IPS-18c (cell line): ENCODE data around the gene WDR1.
A peak's percentile ranks its signal among the peaks of the same experiment; 100 is the strongest.

ENCODE experiments used
- H3K4me3 ChIP-seq: 2 replicates; pipeline ENCODE4 v1.7.0; 2013; ENCODE audit warnings: low read depth, mild to moderate bottlenecking, low read length, moderate library complexity; ENCODE audit not compliant: insufficient read depth
- H3K9me3 ChIP-seq: one replicate; pipeline ENCODE4 v1.6.1; 2013; ENCODE audit warnings: mild to moderate bottlenecking, low read length, moderate library complexity; ENCODE audit not compliant: control insufficient read depth, insufficient read depth

Gene WDR1

DNA sequence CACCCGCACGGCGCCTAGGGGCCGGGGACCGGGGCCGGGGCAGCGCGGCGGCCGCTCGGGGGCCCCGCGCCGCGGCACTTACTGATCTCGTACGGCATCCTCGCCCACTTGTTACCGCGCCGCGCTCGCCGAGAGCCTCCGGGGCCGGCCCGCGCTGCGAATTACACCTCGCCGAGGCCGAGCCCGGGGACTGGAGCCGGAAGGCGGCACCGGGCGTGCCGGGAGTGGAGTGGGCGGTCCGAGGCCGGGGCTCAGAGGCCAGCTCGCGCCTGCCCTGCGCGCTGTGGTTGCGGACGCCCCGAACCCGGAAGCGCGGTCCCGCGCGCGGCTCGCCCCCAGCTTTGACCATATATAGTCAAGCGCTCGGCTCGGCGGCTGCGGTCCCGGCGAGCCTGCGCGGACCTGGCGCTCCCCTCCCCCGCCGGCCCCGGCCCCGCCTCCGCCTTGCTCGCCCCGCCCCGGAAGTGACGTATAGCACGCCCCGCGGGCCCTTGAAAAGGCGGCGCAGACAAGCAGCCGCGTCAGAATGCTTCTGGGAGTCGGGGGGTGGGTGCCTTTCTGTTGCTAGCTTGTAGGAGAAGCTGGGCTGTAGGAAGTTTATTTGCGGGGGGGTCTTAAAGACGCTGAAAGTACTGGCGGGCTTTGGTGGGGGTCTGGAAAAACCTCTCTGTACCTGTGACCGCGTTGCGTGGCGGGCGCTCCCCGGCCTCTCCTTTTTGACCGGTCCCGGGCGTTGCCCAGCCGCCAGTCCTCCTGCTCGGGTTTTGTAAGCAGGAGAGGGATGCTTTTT, at the start of gene WDR1:
WDR1 (minus strand) TSS at position 231 of the 790 bp plus-strand sequence; CDS start at position 98, 133 bp downstream.
- H3K4me3 ChIP-seq, result peak within 1 kb of the TSS; percentile 87
- H3K9me3 ChIP-seq, result no peaks in the 10 kb centered on the region

- Histone ChIP-seq H3K4me3 (no peak overlapping the region), H3K9me3 (no peaks in the 10 kb centered on the region)
Observed at GRCh38 chr4:10164877-10165283, 48.3 kb upstream of the WDR1 start.

DNA sequence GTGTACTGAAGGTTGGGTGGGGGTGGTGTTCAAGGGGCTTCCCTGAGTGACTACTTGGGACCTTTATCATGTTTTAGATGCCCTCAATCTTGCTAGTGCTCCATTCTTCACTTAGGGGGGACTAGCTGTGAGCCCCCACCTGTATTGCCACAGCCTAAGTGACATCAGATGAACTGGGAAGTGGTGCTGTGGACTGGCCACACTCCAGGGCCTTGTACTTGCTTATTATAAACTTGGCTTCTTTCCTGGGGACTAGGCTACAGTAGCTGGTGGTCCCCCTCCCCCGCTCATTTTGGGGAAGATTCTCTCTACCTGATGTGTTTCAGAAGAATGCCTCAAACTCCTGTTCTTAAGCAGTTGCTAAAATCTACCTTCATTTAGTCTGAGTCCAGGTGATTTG, 46.7 kb upstream of the WDR1 start:
- H3K9me3 ChIP-seq, result no peaks in the 10 kb centered on the region
- H3K4me3 ChIP-seq, result no peak overlapping the region

DNA sequence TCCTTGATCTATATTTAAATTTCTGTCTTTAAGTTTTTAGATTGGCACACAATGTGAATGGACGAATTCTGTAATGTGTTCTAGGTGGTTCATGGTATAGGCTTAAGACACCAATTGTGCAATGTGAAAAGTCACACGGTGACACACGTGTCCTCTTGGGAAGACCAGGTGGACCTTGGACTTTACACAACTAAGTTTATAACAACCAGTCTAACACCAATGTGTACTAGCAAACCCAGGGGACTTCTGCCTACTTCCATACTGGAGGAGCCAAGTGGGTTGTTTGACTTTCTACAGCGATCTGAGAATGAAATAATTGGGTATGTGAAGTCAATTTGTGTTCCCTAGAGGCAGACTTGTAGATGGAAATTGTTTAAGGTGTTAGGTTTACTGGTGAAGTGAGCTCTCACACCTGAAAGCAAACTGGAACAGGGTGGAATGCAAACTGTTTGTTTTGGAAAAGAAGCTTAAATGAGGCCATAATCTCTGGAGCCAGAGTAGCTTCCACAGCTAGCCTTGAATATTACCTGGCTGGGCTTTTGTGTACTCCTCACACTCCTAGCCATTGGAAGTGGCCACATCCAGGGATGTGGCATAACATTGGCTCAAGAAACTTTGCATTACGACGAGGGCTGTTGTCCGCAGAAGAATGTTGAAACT, 45.9 kb upstream of the WDR1 start:
- Histone ChIP-seq H3K9me3 (no peaks in the 10 kb centered on the region), H3K4me3 (no peak overlapping the region)

DNA sequence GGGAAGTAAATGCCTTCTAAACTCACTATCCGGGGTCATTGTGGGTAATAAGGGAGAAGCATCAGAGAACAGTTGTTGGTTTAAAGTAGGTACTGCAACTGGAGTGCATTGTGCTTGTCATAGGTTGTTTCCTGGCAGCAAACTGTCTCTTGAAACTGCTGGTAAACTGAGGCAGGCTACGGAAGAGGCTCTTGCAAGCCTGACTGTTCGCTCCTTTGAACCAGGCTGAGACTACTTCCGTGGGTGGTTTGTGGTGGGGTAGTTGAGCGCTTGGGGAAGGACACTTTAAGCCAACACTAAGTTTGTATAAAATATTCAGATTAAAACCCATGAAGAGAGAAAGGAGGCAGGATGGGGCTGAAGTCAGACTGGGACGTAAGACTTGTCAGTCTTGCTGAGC, 45.2 kb upstream of the WDR1 start:
- no peak overlapping the region for H3K4me3 ChIP-seq
- no peaks in the 10 kb centered on the region for H3K9me3 ChIP-seq

DNA sequence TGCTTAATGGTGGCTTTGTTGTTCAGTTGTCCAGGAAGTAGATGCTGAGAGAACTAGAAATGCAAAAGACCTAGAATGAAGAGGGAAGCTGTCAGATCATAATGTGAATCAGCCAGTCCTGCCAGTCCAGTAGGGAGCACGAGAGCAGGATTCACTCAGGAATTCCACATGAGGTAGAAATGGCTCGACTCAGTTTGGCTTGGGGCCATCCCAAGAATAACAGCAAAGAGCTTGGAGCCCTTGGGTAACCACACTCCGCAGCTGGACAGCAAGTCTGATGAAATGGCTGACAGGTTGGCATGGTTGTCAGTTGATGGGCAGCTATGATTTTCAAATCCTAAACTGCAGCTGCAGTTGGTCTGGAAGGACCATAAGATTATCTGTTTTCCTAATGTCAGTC, 44.5 kb upstream of the WDR1 start:
- Histone ChIP-seq H3K9me3 (no peaks in the 10 kb centered on the region), H3K4me3 (no peak overlapping the region)

DNA sequence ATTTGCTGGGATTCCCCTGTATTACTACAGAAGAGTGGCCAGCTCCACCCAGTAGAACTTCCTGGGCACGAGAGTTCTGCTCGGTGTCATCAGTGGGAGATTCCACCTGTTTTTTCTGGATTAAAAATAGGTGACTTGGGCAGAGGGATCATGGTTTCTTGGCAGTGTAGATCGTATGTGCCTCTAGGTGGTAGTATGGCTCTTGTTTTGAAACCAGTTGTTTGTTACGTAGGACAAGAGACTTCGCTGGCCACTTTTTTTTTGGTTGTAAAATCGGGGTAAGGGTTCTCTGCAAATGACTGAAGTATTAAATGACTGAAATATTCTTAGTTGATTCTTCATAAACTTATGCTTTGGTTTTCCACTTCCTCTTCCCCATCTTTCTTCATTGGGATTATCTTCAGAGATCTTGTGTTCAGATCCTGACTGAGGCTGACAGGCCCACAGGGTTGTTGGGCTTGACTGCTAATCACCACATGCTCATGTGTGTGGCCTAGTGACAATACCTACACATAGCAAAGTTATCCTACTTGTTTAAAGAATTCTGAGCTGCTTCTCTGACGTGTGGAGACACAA, 43.8 kb upstream of the WDR1 start:
- H3K9me3 ChIP-seq, result no peaks in the 10 kb centered on the region
- H3K4me3 ChIP-seq, result no peak overlapping the region

DNA sequence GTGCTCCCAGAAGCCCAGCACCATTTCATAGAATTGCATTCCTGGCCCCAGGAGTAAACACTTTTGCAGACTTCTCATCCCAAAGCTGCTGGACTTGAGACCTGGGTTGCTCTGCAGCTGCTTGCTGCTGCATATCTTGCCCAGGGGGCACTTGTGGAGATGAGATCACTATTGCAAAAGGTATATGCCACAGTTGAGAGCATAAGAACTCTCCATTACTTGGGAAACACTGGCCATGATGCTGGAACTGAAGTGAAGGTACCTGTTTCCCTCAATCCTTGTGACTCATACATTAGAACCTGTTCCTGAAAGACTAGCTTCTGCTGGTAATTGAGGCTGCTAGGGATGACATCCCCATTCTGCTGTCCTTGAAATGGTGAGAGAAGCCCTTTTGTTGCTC, 43.1 kb upstream of the WDR1 start:
- no peaks in the 10 kb centered on the region for H3K9me3 ChIP-seq

DNA sequence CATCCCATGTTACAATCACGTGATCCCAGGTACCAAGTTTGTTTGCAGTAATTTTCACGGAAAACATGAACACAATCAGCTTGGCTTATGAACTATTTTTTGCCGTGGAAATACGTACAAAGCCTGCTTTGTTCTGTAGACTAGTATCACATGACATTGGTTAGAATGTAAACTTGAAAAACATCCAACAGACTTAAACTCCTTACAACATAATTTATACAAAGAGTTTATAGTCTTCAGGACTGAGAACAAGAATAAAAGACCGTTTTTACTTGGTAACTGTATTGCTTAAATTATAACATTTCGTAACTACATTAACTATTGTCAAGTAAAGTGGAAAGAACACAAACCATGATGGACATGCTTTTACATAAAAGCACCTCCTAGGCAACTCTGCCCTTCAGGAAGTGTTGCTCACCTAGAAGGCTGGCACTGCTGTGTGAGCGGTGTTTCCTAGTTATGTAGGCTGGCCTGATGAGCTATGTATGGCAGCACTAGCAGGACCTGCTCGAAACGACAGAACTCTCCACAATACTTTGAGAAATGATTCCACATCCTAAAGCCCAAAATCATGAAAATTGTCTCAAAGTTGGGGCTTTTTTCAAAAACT, 41.8 kb upstream of the WDR1 start:
- H3K9me3 ChIP-seq, result no peaks in the 10 kb centered on the region

More for the DNA sequence above, 43.1 kb upstream of the WDR1 start:
- H3K4me3 ChIP-seq, result no peak overlapping the region

DNA sequence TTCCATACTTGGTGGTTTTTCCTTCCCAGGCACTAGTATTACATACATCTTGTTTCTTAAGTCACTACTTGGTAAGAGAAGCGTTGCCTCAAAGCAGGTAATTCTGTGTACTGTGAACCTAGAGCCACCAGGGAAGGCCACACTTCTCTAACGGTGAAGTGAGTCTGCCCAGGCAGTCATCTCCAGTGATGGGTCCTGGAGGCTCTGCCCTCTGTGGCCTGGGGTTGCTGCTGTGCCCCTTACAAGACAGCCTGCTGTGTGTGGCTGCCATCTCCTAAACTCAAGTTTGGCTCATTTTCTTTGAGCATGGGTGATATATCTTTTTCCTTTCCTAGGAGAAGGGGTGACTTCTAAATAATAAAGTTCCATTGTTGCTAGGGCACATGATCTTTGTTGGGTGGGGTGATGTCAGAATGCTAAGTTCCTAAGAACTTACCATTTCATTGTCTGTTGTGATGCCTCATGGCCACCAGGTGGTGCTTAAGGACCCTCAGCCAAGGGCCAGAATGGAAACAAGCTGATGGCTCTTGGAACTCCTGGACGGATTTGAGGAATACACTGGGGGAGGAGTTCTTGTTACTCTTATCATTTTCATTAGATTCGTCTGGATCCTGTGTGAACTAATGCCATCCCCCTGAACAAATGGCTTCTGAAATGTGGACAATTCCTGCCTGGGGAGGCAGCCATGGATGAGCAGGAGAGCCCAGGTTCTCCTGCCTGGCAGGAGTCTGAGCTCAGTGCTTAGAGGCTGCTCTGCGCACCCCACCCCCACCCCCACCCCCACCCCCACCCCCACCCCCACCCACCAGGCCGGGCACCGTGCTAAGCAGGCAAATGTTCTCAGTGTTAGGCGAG, 41.1 kb upstream of the WDR1 start:
- no peak overlapping the region for H3K4me3 ChIP-seq

More for the DNA sequence above, 41.8 kb upstream of the WDR1 start:
- H3K4me3 ChIP-seq, result no peak overlapping the region

DNA sequence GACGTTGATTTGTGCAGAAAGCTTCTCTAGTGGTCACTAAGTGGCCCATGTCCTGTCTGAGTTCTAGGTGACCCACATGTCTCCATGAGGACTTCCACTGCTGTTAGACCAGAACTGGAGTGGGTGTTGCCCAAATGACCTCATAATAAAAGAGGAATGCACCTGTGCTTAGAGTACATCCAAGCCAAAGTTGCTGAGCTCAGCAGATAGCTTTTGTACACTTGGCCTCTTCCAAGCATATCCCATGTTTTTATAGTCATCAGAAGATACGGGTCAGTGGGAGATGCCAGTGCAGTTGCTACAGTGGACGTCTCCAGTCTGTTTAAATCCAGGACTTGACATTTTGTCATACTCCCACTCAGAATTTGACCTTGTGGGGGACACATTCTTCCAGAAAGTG, 37.6 kb upstream of the WDR1 start:
- no peak overlapping the region for H3K4me3 ChIP-seq
- no peaks in the 10 kb centered on the region for H3K9me3 ChIP-seq

More for the DNA sequence above, 41.1 kb upstream of the WDR1 start:
- no peaks in the 10 kb centered on the region for H3K9me3 ChIP-seq

GRCh38 chr4:10153161-10153560, 36.6 kb upstream of the WDR1 start:
- no peaks in the 10 kb centered on the region for H3K9me3 ChIP-seq
- no peak overlapping the region for H3K4me3 ChIP-seq

- Histone ChIP-seq H3K9me3 (no peaks in the 10 kb centered on the region), H3K4me3 (no peak overlapping the region)
Observed at GRCh38 chr4:10151182-10151581, 34.6 kb upstream of the WDR1 start.

DNA sequence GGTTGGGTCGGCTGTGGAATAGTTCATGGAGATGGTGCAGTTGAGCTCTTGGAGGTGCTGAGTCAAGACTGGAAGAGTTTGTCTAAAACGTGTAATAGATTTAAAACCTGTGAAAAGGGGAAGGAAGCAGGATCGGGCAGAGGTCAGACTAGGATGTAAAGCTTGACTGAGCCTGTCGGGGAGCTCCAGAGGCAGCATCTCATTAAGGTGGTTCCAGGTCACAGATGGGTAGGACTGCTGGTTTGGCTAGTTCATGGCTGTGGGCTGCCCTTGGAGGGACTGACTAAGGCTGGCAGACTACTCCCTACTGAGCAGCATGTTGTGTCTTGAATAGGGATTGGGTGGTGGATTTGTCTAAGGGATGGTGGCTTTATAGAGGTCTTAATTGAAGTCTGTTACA, 28.4 kb upstream of the WDR1 start:
- H3K9me3 ChIP-seq, result no peaks in the 10 kb centered on the region
- no peak overlapping the region for H3K4me3 ChIP-seq

GRCh38 chr4:10144479-10144878, 27.9 kb upstream of the WDR1 start:
- no peaks in the 10 kb centered on the region for H3K9me3 ChIP-seq
- no peak overlapping the region for H3K4me3 ChIP-seq

DNA sequence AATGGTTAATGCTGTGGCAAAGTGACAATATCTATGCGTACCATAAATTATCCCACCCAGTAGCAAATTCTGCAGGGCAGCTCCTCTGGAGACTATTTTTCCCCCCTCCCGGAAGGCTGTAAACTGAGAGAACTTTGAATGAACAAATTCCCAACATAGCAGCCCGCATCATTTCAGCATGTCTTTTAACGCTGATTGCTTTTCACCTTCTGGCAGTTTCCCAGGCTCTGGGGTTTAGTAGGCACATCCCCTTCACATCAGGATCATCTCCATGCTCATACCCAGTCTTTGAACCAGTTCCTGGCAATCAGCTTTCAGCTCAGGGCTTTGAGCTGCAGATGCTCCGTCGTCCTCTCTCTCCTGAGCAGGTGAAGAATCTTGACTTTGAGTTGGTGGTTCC, 26.6 kb upstream of the WDR1 start:
- Histone ChIP-seq H3K4me3 (no peak overlapping the region), H3K9me3 (no peaks in the 10 kb centered on the region)
